SK-N-SH (cell line): ENCODE measurements around the gene QSOX1. TPM values are rescaled to one million over a fixed set of nuclear protein-coding genes. Genes with fewer than 3 reads are reported as not detected.
"Not testable (repeated sequence)": the region's sequence is repeated elsewhere in the genome, so short reads cannot be mapped to it uniquely, and the experiment has no call there.

ENCODE experiments used
- CTCF ChIA-PET: fragments of 300-600, 350-600 bp; formaldehyde crosslinking; extraction: SDS; loops from one replicate; lab custom pipeline; 2021; lab: Yijun Ruan, JAX
- POLR2A ChIA-PET: fragments of 350-600 bp; sonication (Branson Sonifier 250); formaldehyde crosslinking; extraction: SDS; loops from one replicate; lab custom pipeline; 2020; ENCODE audit warnings: antibody characterized with exemption, inconsistent platforms; lab: Yijun Ruan, JAX
- DNase-seq: peaks from one replicate; pipeline ENCODE4 v3.0.0; 2012
- H2AFZ ChIP-seq: fragments of 200-600 bp; sonication (generic); 2 replicates; pipeline ENCODE4 v1.8.1; 2016; ENCODE audit warnings: antibody characterized with exemption, mild to moderate bottlenecking, low read depth
- H3F3A ChIP-seq: fragments of 200-600 bp; sonication (generic); replicated peaks from 2 replicates; pipeline ENCODE3; 2016; ENCODE audit warnings: antibody characterized with exemption, mild to moderate bottlenecking; ENCODE audit not compliant: insufficient read depth
- H3K27ac ChIP-seq, 2 experiments: fragments of 200-500 bp in 1 of 2; fragments of 200-600 bp in 1 of 2; sonication (Bioruptor generic) in 1 of 2; sonication (generic), shearing (Covaris generic) in 1 of 2; 2 replicates each; pipeline versions ENCODE4 v1.5.1 to v1.6.1; 2014 to 2016; ENCODE audit warnings: low read depth in 2 of 2, inconsistent platforms in 1 of 2, low read length in 1 of 2, mild to moderate bottlenecking in 1 of 2, mixed read lengths in 1 of 2
- H3K27me3 ChIP-seq: fragments of 200-600 bp; sonication (generic), shearing (Covaris generic); 2 replicates; pipeline ENCODE4 v1.6.1; 2016; ENCODE audit warnings: mixed run types; ENCODE audit not compliant: insufficient read depth
- H3K36me3 ChIP-seq, 2 experiments: fragments of 200-500 bp in 1 of 2; fragments of 200-600 bp in 1 of 2; sonication (Bioruptor generic) in 1 of 2; sonication (generic) in 1 of 2; replicated peaks in 1 of 2; 2 replicates each; pipeline versions ENCODE3 to v1.5.1; 2014 to 2016; ENCODE audit warnings: low read length in 1 of 2, mild to moderate bottlenecking in 1 of 2; ENCODE audit not compliant: insufficient read depth in 2 of 2, control insufficient read depth in 1 of 2
- H3K4me1 ChIP-seq, 2 experiments: fragments of 200-500 bp in 1 of 2; fragments of 200-600 bp in 1 of 2; sonication (Bioruptor generic) in 1 of 2; sonication (generic), shearing (Covaris generic) in 1 of 2; 2 replicates each; pipeline versions ENCODE4 v1.5.1 to v1.6.1; 2014 to 2016; ENCODE audit warnings: low read depth in 1 of 2, low read length in 1 of 2, mixed run types in 1 of 2; ENCODE audit not compliant: insufficient read depth in 2 of 2, control insufficient read depth in 1 of 2
- H3K4me2 ChIP-seq: fragments of 200-600 bp; sonication (generic), shearing (Covaris generic); 2 replicates; pipeline ENCODE4 v1.6.1; 2017; ENCODE audit warnings: mixed run types
- H3K4me3 ChIP-seq, 2 experiments: fragments of 200-500 bp in 1 of 2; fragments of 200-600 bp in 1 of 2; sonication (Bioruptor generic) in 1 of 2; sonication (generic), shearing (Covaris generic) in 1 of 2; 2 replicates each; pipeline versions ENCODE4 v1.5.1 to v1.8.1; 2014 to 2016; ENCODE audit warnings: low read depth in 2 of 2, inconsistent platforms in 1 of 2, low read length in 1 of 2, mild to moderate bottlenecking in 1 of 2, mixed read lengths in 1 of 2, moderate library complexity in 1 of 2
- H3K79me2 ChIP-seq: fragments of 200-600 bp; sonication (generic); 2 replicates; pipeline ENCODE4 v1.8.1; 2017; ENCODE audit warnings: mild to moderate bottlenecking; ENCODE audit not compliant: insufficient read depth
- H3K9ac ChIP-seq: fragments of 200-600 bp; sonication (generic); 2 replicates; pipeline ENCODE4 v1.6.1; 2017; ENCODE audit warnings: mixed run types
- H3K9me2 ChIP-seq: fragments of 200-600 bp; sonication (generic); 2 replicates; pipeline ENCODE4 v1.6.1; 2017; ENCODE audit warnings: mixed run types
- H3K9me3 ChIP-seq: fragments of 200-600 bp; sonication (generic); 2 replicates; pipeline ENCODE4 v1.6.1; 2017; ENCODE audit warnings: mixed run types, mild to moderate bottlenecking, moderate library complexity
- H4K20me1 ChIP-seq: fragments of 200-600 bp; sonication (generic); 2 replicates; pipeline ENCODE4 v1.6.1; 2017; ENCODE audit warnings: mild to moderate bottlenecking, mixed run types; ENCODE audit not compliant: insufficient read depth
- ELF1 ChIP-seq: IDR thresholded peaks from 2 replicates; pipeline ENCODE4 v1.4.0; 2012
- EZH2phosphoT487 ChIP-seq: fragments of 200-600 bp; sonication (generic); IDR thresholded peaks from 2 replicates; pipeline ENCODE4 v1.6.1; 2017; ENCODE audit warnings: low read depth, mixed run types, mild to moderate bottlenecking, antibody characterized with exemption, moderate library complexity, borderline replicate concordance
- FOSL2 ChIP-seq: IDR thresholded peaks from 2 replicates; pipeline ENCODE4 v1.4.0; 2012; ENCODE audit warnings: low read depth, mild to moderate bottlenecking, moderate library complexity, borderline replicate concordance
- FOXM1 ChIP-seq: IDR thresholded peaks from 2 replicates; pipeline ENCODE4 v1.4.0; 2012; ENCODE audit warnings: low read depth, mild to moderate bottlenecking
- GABPA ChIP-seq: IDR thresholded peaks from 2 replicates; pipeline ENCODE4 v1.4.0; 2012; ENCODE audit warnings: low read depth, mild to moderate bottlenecking
- JUND ChIP-seq: IDR thresholded peaks from 2 replicates; pipeline ENCODE4 v1.4.0; 2012
- RAD21 ChIP-seq: IDR thresholded peaks from 2 replicates; pipeline ENCODE4 v1.6.1; 2012; ENCODE audit warnings: mild to moderate bottlenecking, low read length
- RFX5 ChIP-seq: IDR thresholded peaks from 2 replicates; pipeline ENCODE4 v1.6.1; 2012; ENCODE audit warnings: mild to moderate bottlenecking, improper control_type of control experiment, low read length
- RXRA ChIP-seq: IDR thresholded peaks from 2 replicates; pipeline ENCODE4 v1.4.0; 2012; ENCODE audit warnings: low read depth, mild to moderate bottlenecking, borderline replicate concordance
- SIN3A ChIP-seq: IDR thresholded peaks from 2 replicates; pipeline ENCODE4 v1.6.1; 2012; ENCODE audit warnings: low read depth, mild to moderate bottlenecking, low read length, moderate library complexity, borderline replicate concordance
- WGBS: methylation state at CpG from one replicate; pipeline ENCODE4 v1.1.6; 2017; ENCODE audit warnings: low lambda C conversion rate; 5-methylcytosine and 5-hydroxymethylcytosine counted together
- polyA plus RNA-seq, 3 experiments: library from polyadenylated mRNA; depleted of rRNA; stranded (reverse); fragments of >200 nt; gene quantifications; 2 replicates each; pipeline ENCODE4 v1.2.3, GENCODE V29; 2012
- TF ChIP-seq, protein P1 (sequence below): IDR thresholded peaks from 2 replicates; pipeline ENCODE4 v1.4.0; 2012; ENCODE audit warnings: low read depth, borderline replicate concordance

QSOX1 gene
- polyA plus RNA-seq, 1 of the 3 experiments (the other 2 are of a cell fraction), result 359 TPM

DNA sequence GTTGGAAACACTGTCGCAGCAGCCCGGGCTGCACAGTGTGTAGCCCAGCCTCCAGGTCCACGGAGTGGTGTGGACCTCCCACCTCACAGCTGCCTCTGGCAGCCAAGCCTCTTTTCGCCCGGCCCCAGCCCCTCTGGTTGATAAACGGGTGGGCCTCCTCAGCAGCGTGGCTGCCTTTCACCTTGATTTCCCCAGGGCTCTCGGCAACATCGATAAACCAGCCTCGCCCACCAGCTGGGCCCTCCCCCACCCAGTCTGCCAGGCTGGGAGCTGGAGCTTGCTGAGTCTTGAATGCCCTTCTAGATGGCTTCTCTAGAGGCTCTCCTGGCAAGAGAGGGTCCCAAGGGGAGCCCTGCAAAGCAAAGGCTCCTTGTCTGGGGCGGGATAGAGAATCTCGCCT is 44.3 kb downstream of the QSOX1 start (continued):
- no peak for TF ChIP-seq RXRA
- TF ChIP-seq EZH2phosphoT487, result no peak
- TF ChIP-seq, protein P1, sequence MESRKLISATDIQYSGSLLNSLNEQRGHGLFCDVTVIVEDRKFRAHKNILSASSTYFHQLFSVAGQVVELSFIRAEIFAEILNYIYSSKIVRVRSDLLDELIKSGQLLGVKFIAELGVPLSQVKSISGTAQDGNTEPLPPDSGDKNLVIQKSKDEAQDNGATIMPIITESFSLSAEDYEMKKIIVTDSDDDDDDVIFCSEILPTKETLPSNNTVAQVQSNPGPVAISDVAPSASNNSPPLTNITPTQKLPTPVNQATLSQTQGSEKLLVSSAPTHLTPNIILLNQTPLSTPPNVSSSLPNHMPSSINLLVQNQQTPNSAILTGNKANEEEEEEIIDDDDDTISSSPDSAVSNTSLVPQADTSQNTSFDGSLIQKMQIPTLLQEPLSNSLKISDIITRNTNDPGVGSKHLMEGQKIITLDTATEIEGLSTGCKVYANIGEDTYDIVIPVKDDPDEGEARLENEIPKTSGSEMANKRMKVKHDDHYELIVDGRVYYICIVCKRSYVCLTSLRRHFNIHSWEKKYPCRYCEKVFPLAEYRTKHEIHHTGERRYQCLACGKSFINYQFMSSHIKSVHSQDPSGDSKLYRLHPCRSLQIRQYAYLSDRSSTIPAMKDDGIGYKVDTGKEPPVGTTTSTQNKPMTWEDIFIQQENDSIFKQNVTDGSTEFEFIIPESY, result no peak
- no peak for TF ChIP-seq FOSL2

DNA sequence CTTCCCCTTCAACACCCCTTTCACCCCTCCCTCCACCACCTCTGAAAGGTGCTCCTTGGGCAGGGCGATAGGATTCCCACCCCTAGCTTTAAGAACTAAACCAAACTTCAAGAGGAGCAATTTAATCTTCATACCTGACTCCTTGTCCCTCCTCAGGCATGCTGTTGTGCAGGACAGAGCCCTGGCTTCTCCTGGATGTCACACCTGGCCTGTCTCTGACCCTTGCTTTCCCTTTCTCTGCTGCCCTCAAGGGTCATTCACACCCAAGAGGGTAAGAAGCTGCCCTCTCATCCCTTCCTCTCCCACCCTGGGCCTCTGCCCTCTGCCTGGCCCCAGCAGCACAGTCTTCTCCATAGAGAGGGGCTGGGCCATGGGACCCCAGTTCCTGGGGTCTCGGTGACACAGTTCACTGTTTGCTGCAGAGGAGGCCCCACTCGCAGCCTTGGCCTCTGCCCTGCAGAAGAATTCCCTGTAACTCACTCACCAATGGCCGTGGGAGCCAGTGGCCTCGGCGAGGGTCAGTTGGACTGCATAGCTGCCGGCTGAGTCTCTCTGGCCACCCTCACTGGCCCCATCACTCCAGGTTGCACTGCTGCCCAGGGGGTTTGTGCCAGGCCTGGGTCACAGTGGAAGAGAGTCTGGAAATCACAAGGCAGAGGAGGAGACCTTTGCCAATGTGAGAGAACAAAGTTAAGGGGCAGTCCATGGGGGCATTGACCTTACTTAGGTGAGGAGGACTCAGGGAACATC is 47.0 kb downstream of the QSOX1 start:
- no peaks in the 10 kb centered on the region for H3K9me3 ChIP-seq
- H3K9me2 ChIP-seq, result no peaks in the 10 kb centered on the region
- CTCF ChIA-PET, result interaction anchor here (0.9 to 4.1 kb wide), 5 partner anchors 13 to 214 kb away, joined by 3 to 15 read pairs (median 4); partner anchors contain the start of gene LHX4
- POLR2A ChIA-PET, result no interaction called here
- H3K27ac ChIP-seq, result no peak overlapping the region
- H3K36me3 ChIP-seq, result peaks cover 0 to 21% of the 10 kb centered on the region in 2 experiments
- DNase-seq, result no peak
- no peak overlapping the region for H2AFZ ChIP-seq
- H3K79me2 ChIP-seq, result no peaks in the 10 kb centered on the region
- no peak overlapping the region for H3K4me3 ChIP-seq
- H3F3A ChIP-seq, result peaks cover 3% of the 10 kb centered on the region
- no peaks in the 10 kb centered on the region for H3K27me3 ChIP-seq
- H3K4me1 ChIP-seq, result no peaks in the 10 kb centered on the region
- TF ChIP-seq FOXM1 (no peak), RFX5 (no peak), JUND (no peak), GABPA (no peak), SIN3A (no peak), RAD21 (no peak), ELF1 (no peak)
- H4K20me1 ChIP-seq, result no peaks in the 10 kb centered on the region
- WGBS, result 93% methylated on average over 2 of the region's 7 CpGs
- no peak overlapping the region for H3K4me2 ChIP-seq
- H3K9ac ChIP-seq, result no peak overlapping the region

DNA sequence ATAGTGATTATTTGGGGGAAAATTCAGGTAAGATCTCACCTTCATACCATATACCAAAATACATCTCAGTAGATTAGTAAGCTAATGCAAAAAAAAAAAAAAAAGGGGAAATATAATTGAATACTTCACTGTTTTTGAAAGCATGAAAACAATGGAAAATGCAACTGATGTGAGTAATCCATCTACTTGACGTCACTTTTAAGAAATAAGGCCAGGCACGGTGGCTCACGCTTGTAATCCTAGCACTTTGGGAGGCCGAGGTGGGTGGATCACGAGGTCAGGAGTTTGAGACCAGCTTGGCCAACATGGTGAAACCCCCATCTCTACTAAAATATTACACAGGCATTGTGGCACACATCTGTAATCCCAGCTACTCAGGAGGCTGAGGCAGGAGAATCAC is 47.9 kb downstream of the QSOX1 start:
- H3K4me2 ChIP-seq, H3K27ac ChIP-seq, H3K9ac ChIP-seq, H3F3A ChIP-seq, H3K27me3 ChIP-seq, H3K4me1 ChIP-seq, H4K20me1 ChIP-seq, H3K9me3 ChIP-seq, POLR2A ChIA-PET, H3K4me3 ChIP-seq, H3K79me2 ChIP-seq, H3K9me2 ChIP-seq, DNase-seq, H2AFZ ChIP-seq: not testable (repeated sequence)
- CTCF ChIA-PET, result interaction anchor here (1.3 to 4.1 kb wide), 2 partner anchors 14 to 22 kb away, joined by 6 to 15 read pairs; no protein-coding TSS in a partner anchor
- WGBS, result 96% methylated on average over 5 of the region's 5 CpGs
- H3K36me3 ChIP-seq, result peaks cover 0 to 15% of the 10 kb centered on the region in 2 experiments
